Fibroblast of skin of right biceps (primary cell): ENCODE results near the gene ESYT2.
"Not testable (repeated sequence)": the region's sequence is repeated elsewhere in the genome, so short reads cannot be mapped to it uniquely, and the experiment has no call there.

ENCODE experiments used
- DNase-seq: peaks from one replicate; pipeline ENCODE4 v3.0.0-alpha.2; 2013

ESYT2 gene

DNA sequence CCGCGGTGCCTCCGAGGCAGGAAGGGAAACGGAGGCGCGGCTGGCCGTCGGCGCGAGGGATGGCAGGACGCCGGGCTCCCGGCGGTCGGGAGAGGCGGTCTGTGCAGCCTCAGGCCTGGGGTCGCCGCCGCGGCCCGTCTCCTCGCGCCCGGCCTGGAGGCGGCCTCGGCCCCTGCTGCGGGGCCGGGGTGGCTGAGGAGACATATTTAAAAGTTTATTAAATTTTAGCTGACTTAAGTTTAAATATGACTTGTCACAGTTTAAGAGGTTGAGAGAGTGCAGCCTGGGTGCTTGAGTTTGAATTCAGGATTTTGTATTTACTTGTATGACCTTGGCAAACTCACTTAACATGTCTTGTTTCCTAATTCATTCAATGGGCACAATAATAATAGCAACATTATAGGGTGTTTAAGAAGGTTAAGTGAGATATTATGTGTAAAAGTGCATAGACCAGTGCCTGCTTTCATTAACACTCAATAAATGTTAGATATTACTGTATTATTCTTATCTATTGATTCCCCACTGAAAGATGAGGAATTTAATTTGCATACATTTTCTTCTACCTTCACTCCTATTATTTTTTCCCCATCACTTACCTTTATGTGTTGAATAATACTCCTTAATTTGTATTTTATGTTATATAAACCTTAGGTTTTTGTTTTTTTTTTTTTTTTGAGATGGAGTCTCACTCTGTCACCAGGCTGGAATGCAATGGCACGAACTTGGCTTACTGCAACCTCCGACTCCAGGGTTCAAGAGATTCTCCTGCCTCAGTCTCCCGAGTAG, 27.8 kb upstream of the ESYT2 start:
- DNase-seq, result no peak

DNA sequence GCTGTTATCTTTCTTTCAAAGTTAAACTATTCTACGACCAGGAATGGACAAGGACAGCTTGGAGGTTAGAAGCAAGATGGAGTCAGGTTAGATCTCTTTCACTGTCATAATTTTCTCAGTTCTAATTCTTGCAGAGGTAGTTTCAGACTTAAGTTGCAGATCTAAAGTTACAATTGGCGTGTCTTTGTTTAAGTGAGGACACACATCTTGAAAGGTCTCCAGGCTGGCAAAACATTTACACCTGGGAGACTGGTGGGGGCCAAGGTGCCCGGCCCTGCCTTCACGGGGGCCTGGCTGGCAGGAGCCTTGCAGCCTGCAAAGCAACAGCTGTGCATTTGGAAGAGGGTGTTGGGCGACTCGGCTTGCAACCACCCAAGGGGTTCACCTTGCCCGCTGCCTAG, 25.4 kb upstream of the ESYT2 start:
- DNase-seq, result no peak

- DNase-seq, result no peak
These were observed 21.3 kb upstream of the ESYT2 start for GRCh38 chr7:158850545-158851102.

- DNase-seq, result no peak
These were observed 20.6 kb upstream of the ESYT2 start for GRCh38 chr7:158849768-158850544.

GRCh38 chr7:158849442-158849767, 20.1 kb upstream of the ESYT2 start:
- DNase-seq, result no peak

DNA sequence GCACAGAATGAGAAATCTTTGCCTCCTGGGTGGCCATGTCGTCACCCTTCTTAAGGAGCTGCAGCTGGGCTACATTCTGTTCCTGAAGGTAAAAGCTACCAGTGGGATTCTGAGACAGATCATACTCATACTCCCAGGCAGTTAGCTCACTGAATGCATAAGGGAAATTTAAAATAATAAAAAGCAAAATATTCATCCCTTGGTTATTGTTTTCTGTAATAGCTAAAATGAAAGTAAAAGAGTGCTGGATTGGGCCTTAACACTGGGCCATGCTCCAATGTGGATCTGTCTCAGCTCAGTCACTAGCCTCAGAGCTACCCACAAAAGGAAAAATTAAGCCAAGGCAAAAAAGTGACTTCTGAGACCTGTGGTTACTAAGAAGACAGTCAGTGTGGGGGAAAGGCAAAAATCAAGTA, 18.1 kb upstream of the ESYT2 start:
- peak; percentile 28 for DNase-seq

DNA sequence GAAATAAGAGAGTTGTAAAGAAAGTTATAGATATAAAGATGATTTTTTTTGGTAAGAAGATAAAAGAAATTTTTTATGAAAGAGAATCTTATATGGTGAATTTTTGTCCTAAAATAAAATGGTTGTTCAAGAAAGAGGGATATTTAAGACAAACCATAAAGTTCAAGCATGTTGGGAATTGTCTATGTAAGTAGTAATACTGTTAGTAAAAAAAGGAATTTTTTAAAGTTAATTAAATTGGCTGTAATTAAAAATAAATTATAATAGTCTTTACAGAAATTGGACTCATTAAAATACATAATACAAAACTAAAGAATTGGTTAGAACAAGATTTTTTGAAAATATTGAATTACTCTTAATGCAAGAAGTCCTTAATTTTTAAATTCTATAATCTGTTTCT, 17.0 kb upstream of the ESYT2 start:
- DNase-seq, result no peak

- no peak for DNase-seq
These were observed 14.5 kb upstream of the ESYT2 start for GRCh38 chr7:158843771-158844170.

GRCh38 chr7:158842486-158842885, 13.2 kb upstream of the ESYT2 start:
- DNase-seq, result no peak

DNA sequence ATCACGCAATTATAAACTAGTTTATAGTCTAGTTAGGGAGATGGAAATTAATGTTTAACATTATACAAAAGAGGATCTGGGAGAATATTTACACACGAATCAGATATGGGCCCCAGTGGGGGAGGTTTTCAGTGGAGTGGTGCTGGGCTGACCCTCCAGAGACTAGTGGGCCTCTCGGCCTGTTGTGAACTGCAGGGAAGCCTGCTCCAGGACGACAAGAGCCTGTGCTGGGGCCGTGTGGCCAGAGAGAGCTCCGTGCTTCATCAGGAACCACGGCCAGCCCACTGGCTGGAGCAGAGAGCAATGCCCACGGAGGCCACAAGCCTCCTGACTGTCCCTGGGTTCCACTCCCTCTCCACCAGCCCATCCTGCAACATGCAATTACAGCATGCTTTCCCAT, 11.3 kb upstream of the ESYT2 start:
- DNase-seq, result no peak

GRCh38 chr7:158839177-158839576, 9.9 kb upstream of the ESYT2 start:
- not testable (repeated sequence) for DNase-seq

GRCh38 chr7:158837790-158838637, 8.7 kb upstream of the ESYT2 start:
- DNase-seq, result no peak

DNA sequence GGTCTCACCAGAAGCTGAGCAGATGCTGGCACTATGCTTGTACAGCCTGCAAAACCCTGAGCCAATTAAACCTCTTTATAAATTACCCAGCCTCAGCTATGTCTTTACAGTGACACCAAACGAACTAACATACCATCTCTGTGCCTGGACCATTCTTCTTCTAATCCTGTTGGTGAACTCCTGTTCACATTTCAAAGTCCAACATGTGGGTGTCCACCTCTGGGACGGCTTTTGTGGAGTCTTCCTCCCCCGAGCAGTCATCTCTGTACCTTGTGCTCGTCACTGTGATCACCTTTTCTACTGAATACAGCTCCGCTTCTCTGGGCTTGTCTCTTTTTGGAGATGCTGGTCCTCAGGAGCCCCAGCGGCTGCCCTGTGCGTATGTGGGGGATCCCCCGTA, 7.4 kb upstream of the ESYT2 start:
- DNase-seq, result no peak

GRCh38 chr7:158834878-158835784, 5.8 kb upstream of the ESYT2 start:
- no peak for DNase-seq

DNA sequence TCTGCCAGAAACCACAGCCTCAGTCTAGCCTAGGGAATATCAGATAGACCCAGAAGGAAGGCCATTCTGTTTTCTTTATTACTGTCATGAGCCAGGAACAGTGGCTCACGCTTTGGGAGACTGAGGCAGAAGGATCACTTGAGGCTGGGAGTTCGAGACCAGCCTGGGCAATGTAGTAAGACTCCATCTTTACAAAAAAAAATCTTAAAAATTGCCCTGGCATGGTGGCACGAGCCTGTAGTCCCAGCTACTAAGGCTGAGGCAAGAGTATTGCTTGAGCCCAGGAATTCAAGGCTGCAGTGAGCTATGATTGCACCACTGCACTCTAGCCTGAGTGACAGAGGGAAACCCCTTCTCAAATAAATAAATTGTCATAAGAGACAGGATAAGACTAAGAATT, 3.7 kb upstream of the ESYT2 start:
- no peak for DNase-seq

DNA sequence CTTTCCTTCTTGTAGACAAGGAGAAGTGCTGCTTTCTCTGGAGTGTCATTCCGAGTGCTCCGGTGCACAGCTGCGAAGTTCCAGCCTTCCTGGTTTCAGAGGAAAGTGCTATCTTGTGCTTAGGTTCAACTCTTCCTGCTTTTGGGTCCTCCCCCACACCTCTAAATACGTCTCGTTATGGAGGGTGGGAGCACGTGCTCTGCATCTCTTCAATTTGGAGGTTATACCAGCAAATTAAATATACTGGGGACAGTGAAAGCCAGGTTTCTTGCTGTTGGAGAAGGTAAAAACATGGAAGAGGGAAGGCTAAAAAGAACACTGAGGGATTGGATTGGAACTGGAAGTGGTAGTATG, 2.4 kb upstream of the ESYT2 start:
- no peak for DNase-seq

GRCh38 chr7:158830211-158830723, 958 bp upstream of the ESYT2 start:
- DNase-seq, result no peak

GRCh38 chr7:158829021-158829341, 328 bp downstream of the ESYT2 start:
- DNase-seq, result peak; percentile 80

GRCh38 chr7:158828133-158829020, 932 bp downstream of the ESYT2 start:
- DNase-seq, result no peak

DNA sequence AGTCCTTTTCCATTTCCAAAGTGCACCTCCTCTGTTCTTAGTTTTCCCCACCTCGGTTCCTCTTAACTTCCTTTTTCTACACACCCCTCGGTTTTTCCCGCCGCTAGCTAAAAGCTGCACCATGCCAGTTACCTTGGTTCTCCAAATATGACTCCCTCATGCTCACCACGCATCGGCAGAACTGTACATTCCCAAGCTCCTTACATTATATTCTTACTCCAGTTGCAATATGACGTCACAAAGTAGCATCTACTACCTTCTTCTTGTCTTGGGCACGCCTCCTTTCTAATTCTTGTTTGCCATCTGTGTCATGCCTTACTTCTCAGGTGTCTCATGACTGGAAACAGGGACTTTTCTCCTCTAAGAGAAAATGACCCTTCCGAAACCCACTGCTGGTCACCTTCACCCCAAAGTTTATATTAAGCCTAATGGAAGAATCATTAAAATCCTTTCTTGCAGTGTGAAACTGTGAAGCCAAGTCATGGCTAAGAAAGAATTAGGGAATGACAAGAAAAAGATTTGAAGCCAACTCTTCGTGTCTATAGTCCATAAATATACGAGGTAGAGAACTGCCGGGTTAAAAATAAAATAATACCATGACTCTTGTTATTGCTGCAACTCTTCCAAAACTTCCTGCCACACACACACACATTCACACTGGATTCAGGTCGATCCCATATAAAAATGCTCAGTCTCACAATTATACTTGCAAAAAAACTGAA, 1.7 kb downstream of the ESYT2 start:
- DNase-seq, result no peak
